Lower lobe of right lung (tissue), 2 donors: Measurements from ENCODE around the gene XPR1. TPM values are rescaled to one million over a fixed set of nuclear protein-coding genes. Genes with fewer than 3 reads are reported as not detected.
"Not testable (repeated sequence)": the region's sequence is repeated elsewhere in the genome, so short reads cannot be mapped to it uniquely, and the experiment has no call there.

Experiments
- ATAC-seq, 2 donors: fragments of 200-7000 bp; cut with Tn5 transposase; one replicate each; pipeline ENCODE4 v1.9.1; 2020 to 2022; ENCODE audit warnings: mild to moderate bottlenecking in 2 of 2, moderate library complexity in 2 of 2
- DNase-seq: peaks from one replicate; pipeline ENCODE4 v3.0.0-alpha.2; 2020
- H3K27ac ChIP-seq: fragments of 200-600 bp; one replicate; pipeline ENCODE4 v1.8.0; 2022
- H3K27me3 ChIP-seq: fragments of 200-600 bp; one replicate; pipeline ENCODE4 v1.8.0; 2022; ENCODE audit warnings: low read depth
- H3K36me3 ChIP-seq: fragments of 200-600 bp; one replicate; pipeline ENCODE4 v1.8.0; 2022; ENCODE audit warnings: mild to moderate bottlenecking
- H3K4me1 ChIP-seq: fragments of 200-600 bp; one replicate; pipeline ENCODE4 v1.8.0; 2022
- H3K4me3 ChIP-seq: fragments of 200-600 bp; one replicate; pipeline ENCODE4 v1.8.0; 2022; ENCODE audit warnings: mild to moderate bottlenecking
- H3K9me3 ChIP-seq: fragments of 200-600 bp; one replicate; pipeline ENCODE4 v1.8.0; 2022
- intact Hi-C: fragments of 100-400 bp; cut with DNase I; formaldehyde crosslinking; loops from one replicate; pipeline ENCODE4 v1.11.0; 2022
- total RNA-seq: library from RNA; stranded (reverse); fragmentation: NEBNext Ultra II Directional; extraction: Animal tissue kit (Norgen Biotek cat#: 25700); gene quantifications from one replicate; pipeline ENCODE4 v1.2.1, GENCODE V29; 2021
- TF ChIP-seq, protein P1 (sequence below): fragments of 200-600 bp; IDR thresholded peaks from one replicate; pipeline ENCODE4 v1.8.0; 2022; ENCODE audit warnings: antibody characterized with exemption, mild to moderate bottlenecking
- donor health status: DM: no; HTN: yes; CAD: no; lungs with severe emphysema.

Gene XPR1
- total RNA-seq, 1 donor from 2014 or later = 21.1 TPM

GRCh38 chr1:180787628-180788307 lies 155.9 kb downstream of the XPR1 start:
- no peaks in the 10 kb centered on the region for H3K9me3 ChIP-seq
- no peak overlapping the region for H3K27ac ChIP-seq
- no peak for DNase-seq
- no peaks in the 10 kb centered on the region for H3K27me3 ChIP-seq
- no peaks in the 10 kb centered on the region for H3K36me3 ChIP-seq
- H3K4me1 ChIP-seq = peaks cover 6% of the 10 kb centered on the region
- H3K4me3 ChIP-seq = no peak overlapping the region
- intact Hi-C loops = no loop called here
- TF ChIP-seq, protein P1, sequence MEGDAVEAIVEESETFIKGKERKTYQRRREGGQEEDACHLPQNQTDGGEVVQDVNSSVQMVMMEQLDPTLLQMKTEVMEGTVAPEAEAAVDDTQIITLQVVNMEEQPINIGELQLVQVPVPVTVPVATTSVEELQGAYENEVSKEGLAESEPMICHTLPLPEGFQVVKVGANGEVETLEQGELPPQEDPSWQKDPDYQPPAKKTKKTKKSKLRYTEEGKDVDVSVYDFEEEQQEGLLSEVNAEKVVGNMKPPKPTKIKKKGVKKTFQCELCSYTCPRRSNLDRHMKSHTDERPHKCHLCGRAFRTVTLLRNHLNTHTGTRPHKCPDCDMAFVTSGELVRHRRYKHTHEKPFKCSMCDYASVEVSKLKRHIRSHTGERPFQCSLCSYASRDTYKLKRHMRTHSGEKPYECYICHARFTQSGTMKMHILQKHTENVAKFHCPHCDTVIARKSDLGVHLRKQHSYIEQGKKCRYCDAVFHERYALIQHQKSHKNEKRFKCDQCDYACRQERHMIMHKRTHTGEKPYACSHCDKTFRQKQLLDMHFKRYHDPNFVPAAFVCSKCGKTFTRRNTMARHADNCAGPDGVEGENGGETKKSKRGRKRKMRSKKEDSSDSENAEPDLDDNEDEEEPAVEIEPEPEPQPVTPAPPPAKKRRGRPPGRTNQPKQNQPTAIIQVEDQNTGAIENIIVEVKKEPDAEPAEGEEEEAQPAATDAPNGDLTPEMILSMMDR = no peak
- ATAC-seq = no peak

GRCh38 chr1:180789460-180789859 lies 157.6 kb downstream of the XPR1 start:
- Histone ChIP-seq H3K4me1 (peaks cover 20% of the 10 kb centered on the region), H3K36me3 (no peaks in the 10 kb centered on the region), H3K4me3 (no peak overlapping the region), H3K27me3 (no peaks in the 10 kb centered on the region), H3K9me3 (no peaks in the 10 kb centered on the region), H3K27ac (no peak overlapping the region)
- ATAC-seq = no peak
- TF ChIP-seq, protein P1 = no peak
- no peak for DNase-seq
- intact Hi-C loops = no loop called here

DNA sequence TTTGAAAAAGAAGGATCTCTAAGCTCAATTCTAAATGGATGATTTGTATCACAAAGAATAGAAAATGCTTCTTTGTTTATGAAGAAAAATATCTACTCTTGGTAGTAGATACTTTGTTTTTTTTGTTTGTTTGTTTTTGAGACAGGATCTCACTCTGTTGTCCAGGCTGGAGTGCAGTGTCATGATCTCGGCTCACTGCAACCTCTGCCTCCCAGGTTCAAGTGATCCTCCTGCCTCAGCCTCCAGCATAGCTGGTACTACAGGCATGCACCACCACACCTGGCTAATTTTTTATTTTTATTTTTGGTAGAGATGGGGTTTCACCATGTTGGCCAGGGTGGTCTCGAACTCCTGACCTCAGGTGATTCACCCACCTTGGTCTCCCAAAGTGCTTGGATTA lies 159.3 kb downstream of the XPR1 start:
- H3K4me1 ChIP-seq = peaks cover 20% of the 10 kb centered on the region
- DNase-seq, H3K4me3 ChIP-seq, H3K36me3 ChIP-seq, H3K9me3 ChIP-seq, H3K27ac ChIP-seq, intact Hi-C loops, ATAC-seq, H3K27me3 ChIP-seq: not testable (repeated sequence)

GRCh38 chr1:180791806-180792205 lies 160.0 kb downstream of the XPR1 start:
- Histone ChIP-seq H3K9me3 (no peaks in the 10 kb centered on the region), H3K27me3 (no peaks in the 10 kb centered on the region), H3K36me3 (no peaks in the 10 kb centered on the region), H3K27ac (no peak overlapping the region), H3K4me3 (no peak overlapping the region), H3K4me1 (peaks cover 20% of the 10 kb centered on the region)
- TF ChIP-seq, protein P1 = no peak
- intact Hi-C loops = no loop called here
- DNase-seq = no peak
- ATAC-seq = no peak

- TF ChIP-seq, protein P1 = no peak
- ATAC-seq = no peak
Measured at GRCh38 chr1:180793451-180793850, 161.6 kb downstream of the XPR1 start.

DNA sequence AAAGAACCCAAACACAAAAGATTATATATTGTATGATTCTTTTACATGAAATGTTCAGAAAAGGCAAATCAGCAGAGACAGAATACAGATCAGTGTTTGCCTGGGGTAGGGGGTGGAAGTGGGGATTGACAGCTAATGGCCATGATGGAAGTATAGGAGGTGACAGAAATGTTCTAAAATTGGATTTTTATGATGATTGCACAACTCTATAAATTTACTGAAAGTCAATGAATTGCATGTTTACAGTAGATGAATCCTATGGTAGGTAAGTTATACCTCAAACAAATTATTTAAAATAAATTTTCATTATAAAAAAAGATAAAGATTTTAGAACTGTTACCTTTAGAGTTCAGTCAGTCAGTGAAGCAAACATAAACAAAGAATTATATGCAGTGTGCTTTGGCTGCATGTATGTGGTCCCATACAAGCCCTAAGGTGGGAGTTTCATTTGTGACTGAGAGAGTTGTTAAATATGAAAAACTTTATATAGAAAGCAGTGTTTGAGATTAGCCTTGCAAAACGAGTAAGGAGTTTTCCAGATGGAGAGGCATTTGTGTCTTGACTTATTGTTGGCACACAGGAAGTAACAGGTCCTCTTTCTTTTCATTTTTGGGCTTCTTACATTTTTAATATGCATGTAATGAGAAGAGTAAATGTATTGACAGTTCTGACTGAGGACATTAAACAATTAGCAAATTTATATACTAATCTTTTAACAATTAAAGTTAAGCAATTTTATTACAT lies 165.2 kb downstream of the XPR1 start:
- ATAC-seq (no peak), DNase-seq (no peak)
- TF ChIP-seq, protein P1 = no peak
- Histone ChIP-seq H3K4me1 (peaks cover 20% of the 10 kb centered on the region), H3K4me3 (no peak overlapping the region), H3K27ac (no peak overlapping the region), H3K36me3 (no peaks in the 10 kb centered on the region), H3K27me3 (no peaks in the 10 kb centered on the region), H3K9me3 (no peaks in the 10 kb centered on the region)
- intact Hi-C loops = no loop called here

More at GRCh38 chr1:180793451-180793850, 161.6 kb downstream of the XPR1 start:
- H3K9me3 ChIP-seq = no peaks in the 10 kb centered on the region
- peaks cover 20% of the 10 kb centered on the region for H3K4me1 ChIP-seq
- intact Hi-C loops = no loop called here
- no peaks in the 10 kb centered on the region for H3K36me3 ChIP-seq
- DNase-seq = no peak
- H3K27me3 ChIP-seq = no peaks in the 10 kb centered on the region
- no peak overlapping the region for H3K27ac ChIP-seq
- H3K4me3 ChIP-seq = no peak overlapping the region
